GM12878 (cell line): ENCODE data around the gene MAML2. TPM values are rescaled to one million over a fixed set of nuclear protein-coding genes. Genes with fewer than 3 reads are reported as not detected.
A peak's percentile ranks its signal among the peaks of the same experiment; 100 is the strongest.

Source experiments
- ATF7 ChIP-seq: fragments of 450-650 bp; IDR thresholded peaks from 2 replicates; pipeline ENCODE4 v1.6.1; 2016; ENCODE audit warnings: low read depth, mild to moderate bottlenecking
- BHLHE40 ChIP-seq, 2 experiments: fragments of 450-650 bp in 1 of 2; IDR thresholded peaks; 2 replicates each; pipeline ENCODE4 v1.6.1; 2011 to 2017; ENCODE audit warnings: low read depth in 2 of 2, borderline replicate concordance in 1 of 2, improper control_type of control experiment in 1 of 2, low read length in 1 of 2, mild to moderate bottlenecking in 1 of 2
- CHD2 ChIP-seq: IDR thresholded peaks from 2 replicates; pipeline ENCODE4 v1.6.1; 2011; ENCODE audit warnings: low read depth, low read length, improper control_type of control experiment, borderline replicate concordance
- DPF2 ChIP-seq: fragments of 450-650 bp; IDR thresholded peaks from 2 replicates; pipeline ENCODE4 v1.6.1; 2017; ENCODE audit warnings: mild to moderate bottlenecking
- EED ChIP-seq: sonication (generic); IDR thresholded peaks from 2 replicates; pipeline ENCODE4 v1.6.1; 2016; ENCODE audit warnings: antibody characterized with exemption, low read depth
- EGR1 ChIP-seq, 2 experiments: IDR thresholded peaks; 1 replicate in 1 of 2; 2 replicates in 1 of 2; pipeline ENCODE4 v1.6.1; 2011 to 2012; ENCODE audit warnings: low read depth in 2 of 2, low read length in 2 of 2, borderline replicate concordance in 1 of 2, mild to moderate bottlenecking in 1 of 2, moderate library complexity in 1 of 2
- EZH2 ChIP-seq: IDR thresholded peaks from 2 replicates; pipeline ENCODE4 v1.6.1; 2012; ENCODE audit warnings: low read depth, mild to moderate bottlenecking, control low read depth, inconsistent platforms, low read length, borderline replicate concordance; ENCODE audit not compliant: control insufficient read depth
- IKZF2 ChIP-seq, 2 experiments: fragments of 450-650 bp; IDR thresholded peaks; 2 replicates each; pipeline ENCODE4 v1.6.1; 2017; ENCODE audit warnings: mild to moderate bottlenecking in 2 of 2, moderate library complexity in 2 of 2
- JUNB ChIP-seq: IDR thresholded peaks from 2 replicates; pipeline ENCODE4 v1.6.1; 2016; ENCODE audit warnings: antibody characterized with exemption, mild to moderate bottlenecking
- MAX ChIP-seq: IDR thresholded peaks from 2 replicates; pipeline ENCODE4 v1.6.1; 2012; ENCODE audit warnings: low read depth, low read length, improper control_type of control experiment
- MEF2A ChIP-seq: IDR thresholded peaks from 2 replicates; pipeline ENCODE4 v1.6.1; 2011; ENCODE audit warnings: low read depth, mild to moderate bottlenecking, low read length, moderate library complexity; ENCODE audit not compliant: insufficient read depth
- MLLT1 ChIP-seq: fragments of 450-650 bp; IDR thresholded peaks from 2 replicates; pipeline ENCODE4 v1.6.1; 2016; ENCODE audit warnings: mild to moderate bottlenecking
- MXI1 ChIP-seq: fragments of 150-350 bp; IDR thresholded peaks from 2 replicates; pipeline ENCODE4 v1.6.1; 2011; ENCODE audit warnings: low read depth, mild to moderate bottlenecking, inconsistent platforms, low read length, improper control_type of control experiment
- NR2F1 ChIP-seq: fragments of 450-650 bp; conservative IDR thresholded peaks from 2 replicates; pipeline ENCODE4 v1.6.1; 2017; ENCODE audit warnings: mild to moderate bottlenecking
- PAX8 ChIP-seq: fragments of 450-650 bp; IDR thresholded peaks from 2 replicates; pipeline ENCODE4 v1.6.1; 2017; ENCODE audit warnings: mild to moderate bottlenecking, moderate library complexity
- PKNOX1 ChIP-seq: fragments of 450-650 bp; IDR thresholded peaks from 2 replicates; pipeline ENCODE4 v1.6.1; 2016; ENCODE audit warnings: mild to moderate bottlenecking
- POLR2A ChIP-seq: IDR thresholded peaks from 2 replicates; pipeline ENCODE4 v1.6.1; 2011; ENCODE audit warnings: low read depth, mild to moderate bottlenecking, low read length
- RAD51 ChIP-seq: fragments of 450-650 bp; IDR thresholded peaks from 2 replicates; pipeline ENCODE4 v1.6.1; 2016; ENCODE audit warnings: moderate library complexity, mild to moderate bottlenecking, inconsistent platforms
- SIN3A ChIP-seq: IDR thresholded peaks from 2 replicates; pipeline ENCODE4 v1.6.1; 2012; ENCODE audit warnings: low read depth, low read length, improper control_type of control experiment
- SMAD5 ChIP-seq: IDR thresholded peaks from 2 replicates; pipeline ENCODE4 v1.6.1; 2016; ENCODE audit warnings: antibody characterized with exemption, low read depth
- SMC3 ChIP-seq: IDR thresholded peaks from 2 replicates; pipeline ENCODE4 v1.6.1; 2011; ENCODE audit warnings: low read length, improper control_type of control experiment, borderline replicate concordance
- SUPT20H ChIP-seq: IDR thresholded peaks from 2 replicates; pipeline ENCODE4 v1.6.1; 2011; ENCODE audit warnings: low read depth, mild to moderate bottlenecking, low read length, moderate library complexity, borderline replicate concordance; ENCODE audit not compliant: control insufficient read depth
- TCF12 ChIP-seq: IDR thresholded peaks from 2 replicates; pipeline ENCODE4 v1.6.1; 2011; ENCODE audit warnings: low read depth, mild to moderate bottlenecking, low read length
- TCF3 ChIP-seq: IDR thresholded peaks from 2 replicates; pipeline ENCODE4 v1.6.1; 2012; ENCODE audit warnings: low read depth, mild to moderate bottlenecking, low read length, borderline replicate concordance; ENCODE audit not compliant: insufficient read depth
- ZBTB11 ChIP-seq: fragments of 450-650 bp; formaldehyde crosslinking; IDR thresholded peaks from 2 replicates; pipeline ENCODE4 v1.5.0; 2022; ENCODE audit warnings: mild to moderate bottlenecking, missing genetic modification characterization
- ZSCAN29 ChIP-seq: fragments of 450-650 bp; IDR thresholded peaks from 2 replicates; pipeline ENCODE4 v1.6.1; 2017; ENCODE audit warnings: mild to moderate bottlenecking, moderate library complexity
- polyA plus RNA-seq, 11 experiments: library from polyadenylated mRNA; depleted of rRNA in 4 of 11; unstranded in 6 of 11; stranded (reverse) in 5 of 11; fragments of >200 nt; fragmentation: Nextera tagmentation in 4 of 11; fragmentation: Illumina TruSeq in 1 of 11; extraction: Ambion mirVana in 4 of 11; extraction: Trizol in 1 of 11; gene quantifications; 1 replicate in 1 of 11; 2 replicates in 10 of 11; pipeline versions ENCODE4 v1.2.1 to v1.2.3, GENCODE V29; 2011 to 2016; ENCODE audit warnings: inconsistent platforms in 2 of 11, missing spikeins in 2 of 11, low read depth in 1 of 11
- total RNA-seq, 4 experiments: library from RNA; depleted of rRNA in 3 of 4; stranded (reverse); fragments of >200 nt in 3 of 4; fragmentation: Illumina TruSeq in 1 of 4; extraction: Trizol in 1 of 4; gene quantifications; 2 replicates each; pipeline versions ENCODE4 v1.2.1 to v1.2.3, GENCODE V29; 2013 to 2021

Gene MAML2
- total and polyA plus RNA-seq, 10 of the 15 experiments (the other 5 are each of a cell fraction or from before 2014, with no cell fraction given) = 2.5 to 15.1 (median 12.0) TPM

- TF ChIP-seq EED = peak; percentile 80
- TF ChIP-seq SIN3A = peak; percentile 78; the same call in 1 of the 2 replicates
- peak; percentile 89 for TF ChIP-seq SMC3
- TF ChIP-seq PAX8 = no peak
- peak; percentile 40 for TF ChIP-seq JUNB
- no peak for TF ChIP-seq EZH2
- TF ChIP-seq RAD51 = no peak
- no peak for TF ChIP-seq TCF3
- no peak for TF ChIP-seq SUPT20H
- TF ChIP-seq EGR1 (IDR thresholded peaks at IDR 0.05; ENCODE audit: borderline replicate concordance in 1 of 2, low read depth in 2 of 2, low read length in 2 of 2) = 0 out of 3 replicates have a peak, but pooled peaks of 1 of the 2 experiments have one; percentile 23
- TF ChIP-seq MAX = no peak
- 0 out of 2 replicates have a peak, but pooled peaks have one; percentile 36 for TF ChIP-seq MEF2A
- no peak for TF ChIP-seq ATF7
- no peak for TF ChIP-seq SMAD5
- peak; percentile 31; the same call in 1 of the 2 replicates for TF ChIP-seq DPF2
- TF ChIP-seq BHLHE40 (IDR thresholded peaks at IDR 0.05; ENCODE audit: borderline replicate concordance in 1 of 2, low read depth in 2 of 2, low read length in 1 of 2) = peak; percentile 51 to 72; a peak in 2 of 4 replicates
- no peak; the same call in 1 of the 2 replicates for TF ChIP-seq POLR2A
- no peak for TF ChIP-seq ZSCAN29
- peak; percentile 80 for TF ChIP-seq TCF12
- TF ChIP-seq MXI1 = peak; percentile 42
- no peak for TF ChIP-seq NR2F1
- 0 out of 2 replicates have a peak, but pooled peaks have one; percentile 41 for TF ChIP-seq MLLT1
- no peak for TF ChIP-seq PKNOX1
- TF ChIP-seq ZBTB11 = no peak
- peak; percentile 75 for TF ChIP-seq CHD2
- TF ChIP-seq IKZF2 (IDR thresholded peaks at IDR 0.05) = peak in 1 of 2 experiments; percentile 71; a peak in 3 of 4 replicates
Measured at GRCh38 chr11:96342961-96343711, at the start of gene MAML2 (continued).
